Stimulated activated naive CD8-positive, alpha-beta T cell treated with anti-CD3 and anti-CD28 coated beads, Interleukin-15, amount 100 ng/mL, for 72 hours (primary cell): ENCODE results near the gene NOL3.

Experiments used
- ATAC-seq: fragments of 150-1000 bp; cut with Tn5 transposase; 2 replicates; pipeline ENCODE4 v1.10.0; 2021; ENCODE audit warnings: mild to moderate bottlenecking, moderate library complexity
- DNase-seq, 2 donors: peaks; one replicate each; pipeline ENCODE4 v3.0.0; 2021 to 2022
- H3K27ac Mint-ChIP-seq, 2 donors: one replicate each; pipeline ENCODE4 v1.8.0; 2022; ENCODE audit warnings: mild to moderate bottlenecking in 2 of 2, mixed read lengths in 2 of 2, moderate library complexity in 2 of 2
- H3K27me3 Mint-ChIP-seq: one replicate; pipeline ENCODE4 v1.8.0; 2022; ENCODE audit warnings: mixed read lengths
- H3K4me1 Mint-ChIP-seq: one replicate; pipeline ENCODE4 v1.8.0; 2022; ENCODE audit warnings: mild to moderate bottlenecking, mixed read lengths
- H3K4me3 Mint-ChIP-seq, 2 donors: one replicate each; pipeline ENCODE4 v1.8.0; 2022; ENCODE audit warnings: mild to moderate bottlenecking in 2 of 2, mixed read lengths in 2 of 2, moderate library complexity in 1 of 2
- H3K9me3 Mint-ChIP-seq, 2 donors: one replicate each; pipeline ENCODE4 v1.8.0; 2022; ENCODE audit warnings: mixed read lengths in 2 of 2

The NOL3 gene

GRCh38 chr16:67188323-67188722, 18.0 kb downstream of the NOL3 start:
- DNase-seq (no peak), ATAC-seq (no peak)
- Mint-ChIP-seq H3K27ac (no peak overlapping the region), H3K27me3 (peaks cover 29% of the 10 kb centered on the region), H3K9me3 (no peaks in the 10 kb centered on the region), H3K4me3 (no peak overlapping the region), H3K4me1 (peaks cover 33% of the 10 kb centered on the region)

GRCh38 chr16:67188798-67189197, 18.5 kb downstream of the NOL3 start:
- ATAC-seq, result no peak
- H3K9me3 Mint-ChIP-seq, result no peaks in the 10 kb centered on the region
- H3K4me1 Mint-ChIP-seq, result peaks cover 38% of the 10 kb centered on the region

GRCh38 chr16:67190041-67190440, 19.7 kb downstream of the NOL3 start, which contains the start of gene EXOC3L1:
EXOC3L1 (minus strand) TSS chr16:67190136; CDS start chr16:67189676, 460 bp downstream.
- no peak for DNase-seq
- no peak within 1 kb of the TSS for H3K27ac Mint-ChIP-seq
- peaks cover 22% of the 10 kb centered on the region for H3K27me3 Mint-ChIP-seq
- no peak for ATAC-seq
- H3K4me3 Mint-ChIP-seq, result peak within 1 kb of the TSS; percentile 83 to 91
- peaks cover 43% of the 10 kb centered on the region for H3K4me1 Mint-ChIP-seq
- H3K9me3 Mint-ChIP-seq, result no peaks in the 10 kb centered on the region

More at GRCh38 chr16:67188798-67189197, 18.5 kb downstream of the NOL3 start:
- no peak for DNase-seq
- no peak overlapping the region for H3K27ac Mint-ChIP-seq
- H3K4me3 Mint-ChIP-seq, result no peak overlapping the region
- peaks cover 29% of the 10 kb centered on the region for H3K27me3 Mint-ChIP-seq

GRCh38 chr16:67190448-67191399, 20.4 kb downstream of the NOL3 start:
- DNase-seq (no peak), ATAC-seq (no peak)
- Mint-ChIP-seq H3K27me3 (peaks cover 15% of the 10 kb centered on the region), H3K4me3 (peak overlapping the region; percentile 83 to 91), H3K4me1 (peaks cover 43% of the 10 kb centered on the region), H3K27ac (no peak overlapping the region), H3K9me3 (no peaks in the 10 kb centered on the region)

- H3K4me1 Mint-ChIP-seq, result peaks cover 50% of the 10 kb centered on the region
These were observed 21.2 kb downstream of the NOL3 start for GRCh38 chr16:67191411-67191994.

GRCh38 chr16:67191995-67192681, 21.8 kb downstream of the NOL3 start, which contains the start of gene E2F4:
E2F4 (plus strand) TSS chr16:67192155; CDS start chr16:67192228, 73 bp downstream.
- Mint-ChIP-seq H3K9me3 (no peaks in the 10 kb centered on the region), H3K27ac (peak within 1 kb of the TSS; percentile 96), H3K4me3 (peak within 1 kb of the TSS; percentile 83 to 91), H3K27me3 (peaks cover 5% of the 10 kb centered on the region), H3K4me1 (peaks cover 57% of the 10 kb centered on the region)
- peak; percentile 98 for ATAC-seq
- DNase-seq, result peak; percentile 85 to 91

More at GRCh38 chr16:67191411-67191994, 21.2 kb downstream of the NOL3 start:
- peak overlapping the region; percentile 96 for H3K27ac Mint-ChIP-seq
- H3K4me3 Mint-ChIP-seq, result peak overlapping the region; percentile 83 to 91
- H3K9me3 Mint-ChIP-seq, result no peaks in the 10 kb centered on the region
- ATAC-seq, result no peak
- H3K27me3 Mint-ChIP-seq, result peaks cover 11% of the 10 kb centered on the region
- DNase-seq, result no peak

- no peaks in the 10 kb centered on the region for H3K9me3 Mint-ChIP-seq
- DNase-seq (no peak), ATAC-seq (no peak)
- H3K27me3 Mint-ChIP-seq, result no peaks in the 10 kb centered on the region
- H3K4me3 Mint-ChIP-seq, result peak overlapping the region; percentile 83 to 91
- H3K27ac Mint-ChIP-seq, result peak overlapping the region; percentile 90 to 96
- peaks cover 62% of the 10 kb centered on the region for H3K4me1 Mint-ChIP-seq
These were observed 22.5 kb downstream of the NOL3 start for GRCh38 chr16:67192781-67193361.

- H3K4me3 Mint-ChIP-seq, result peak overlapping the region; percentile 83 to 91
- DNase-seq, result no peak
- ATAC-seq, result no peak
- H3K27me3 Mint-ChIP-seq, result no peaks in the 10 kb centered on the region
- H3K4me1 Mint-ChIP-seq, result peaks cover 68% of the 10 kb centered on the region
- H3K9me3 Mint-ChIP-seq, result no peaks in the 10 kb centered on the region
- H3K27ac Mint-ChIP-seq, result peak overlapping the region; percentile 52 to 66
These were observed 23.2 kb downstream of the NOL3 start for GRCh38 chr16:67193536-67193935.

GRCh38 chr16:67194260-67194659, 23.9 kb downstream of the NOL3 start:
- no peak for ATAC-seq
- peak overlapping the region; percentile 49 to 74 for H3K27ac Mint-ChIP-seq
- H3K4me1 Mint-ChIP-seq, result peaks cover 69% of the 10 kb centered on the region

GRCh38 chr16:67195676-67196075, 25.3 kb downstream of the NOL3 start:
- H3K4me1 Mint-ChIP-seq, result peaks cover 69% of the 10 kb centered on the region
- H3K4me3 Mint-ChIP-seq, result no peak overlapping the region

More at GRCh38 chr16:67194260-67194659, 23.9 kb downstream of the NOL3 start:
- peak overlapping the region in 1 of 2 donors; percentile 29 for H3K4me3 Mint-ChIP-seq
- no peaks in the 10 kb centered on the region for H3K9me3 Mint-ChIP-seq
- no peaks in the 10 kb centered on the region for H3K27me3 Mint-ChIP-seq
- no peak for DNase-seq

GRCh38 chr16:67196881-67197280, 26.5 kb downstream of the NOL3 start:
- no peaks in the 10 kb centered on the region for H3K27me3 Mint-ChIP-seq
- ATAC-seq (no peak), DNase-seq (no peak)
- no peak overlapping the region for H3K4me3 Mint-ChIP-seq
- H3K9me3 Mint-ChIP-seq, result no peaks in the 10 kb centered on the region
- H3K4me1 Mint-ChIP-seq, result peaks cover 61% of the 10 kb centered on the region
- H3K27ac Mint-ChIP-seq, result peak overlapping the region; percentile 71 to 84

More at GRCh38 chr16:67195676-67196075, 25.3 kb downstream of the NOL3 start:
- ATAC-seq (no peak), DNase-seq (no peak)
- H3K27ac Mint-ChIP-seq, result peak overlapping the region; percentile 42 to 84
- no peaks in the 10 kb centered on the region for H3K9me3 Mint-ChIP-seq
- no peaks in the 10 kb centered on the region for H3K27me3 Mint-ChIP-seq

- H3K27me3 Mint-ChIP-seq, result no peaks in the 10 kb centered on the region
- peak; percentile 2 for ATAC-seq
- H3K4me3 Mint-ChIP-seq, result no peak overlapping the region
- peaks cover 57% of the 10 kb centered on the region for H3K4me1 Mint-ChIP-seq
- no peak overlapping the region for H3K27ac Mint-ChIP-seq
- no peaks in the 10 kb centered on the region for H3K9me3 Mint-ChIP-seq
- DNase-seq, result no peak
These were observed 27.4 kb downstream of the NOL3 start for GRCh38 chr16:67197704-67198103.

GRCh38 chr16:67198238-67198734, 27.9 kb downstream of the NOL3 start:
- no peak for DNase-seq
- H3K27ac Mint-ChIP-seq, result peak overlapping the region in 1 of 2 donors; percentile 93
- no peak overlapping the region for H3K4me3 Mint-ChIP-seq
- H3K9me3 Mint-ChIP-seq, result no peaks in the 10 kb centered on the region
- peak; percentile 54 for ATAC-seq
- H3K4me1 Mint-ChIP-seq, result peaks cover 51% of the 10 kb centered on the region
- H3K27me3 Mint-ChIP-seq, result no peaks in the 10 kb centered on the region

- Mint-ChIP-seq H3K4me1 (peaks cover 42% of the 10 kb centered on the region), H3K27me3 (no peaks in the 10 kb centered on the region), H3K27ac (peak within 1 kb of the TSS; percentile 35 to 93), H3K9me3 (no peaks in the 10 kb centered on the region), H3K4me3 (no peak within 1 kb of the TSS)
- peak; percentile 25 for ATAC-seq
- no peak for DNase-seq
These were observed 28.9 kb downstream of the NOL3 start, which contains the start of gene ELMO3 for GRCh38 chr16:67199011-67199807. ELMO3 (plus strand) TSS chr16:67199131; CDS start chr16:67199327, 196 bp downstream.
